Stimulated activated CD8-positive, alpha-beta memory T cell treated with anti-CD3 and anti-CD28 coated beads, Interleukin-15, amount 100 ng/mL, for 4 hours (primary cell): Measurements from ENCODE around the gene ZPBP2.
"Not testable (repeated sequence)": the region's sequence is repeated elsewhere in the genome, so short reads cannot be mapped to it uniquely, and the experiment has no call there.

ENCODE experiments used
- DNase-seq, 2 donors: peaks; one replicate each; pipeline ENCODE4 v3.0.0-alpha.2; 2020; ENCODE audit warnings: low read depth in 2 of 2

Gene ZPBP2

GRCh38 chr17:39855911-39856649 is 11.9 kb upstream of the ZPBP2 start:
- not testable (repeated sequence) for DNase-seq

GRCh38 chr17:39861235-39861634 is 6.8 kb upstream of the ZPBP2 start:
- no peak for DNase-seq

- DNase-seq = no peak
Observed at GRCh38 chr17:39863244-39863917, 4.6 kb upstream of the ZPBP2 start.

GRCh38 chr17:39863918-39864746 is 3.9 kb upstream of the ZPBP2 start, which contains the start of gene IKZF3:
Gene IKZF3, minus strand, starts transcription at chr17:39864312. Its CDS starts 186 bp downstream, at chr17:39864126.
- DNase-seq = peak; percentile 55 to 68

- no peak for DNase-seq
Observed at GRCh38 chr17:39866013-39866730, 1.8 kb upstream of the ZPBP2 start.

GRCh38 chr17:39867084-39867879 is 720 bp upstream of the ZPBP2 start:
- no peak for DNase-seq

- DNase-seq = no peak
Observed at GRCh38 chr17:39868554-39868942, 546 bp downstream of the ZPBP2 start.

- no peak for DNase-seq
Observed at GRCh38 chr17:39870776-39871175, 2.8 kb downstream of the ZPBP2 start.

GRCh38 chr17:39871801-39872200 is 3.8 kb downstream of the ZPBP2 start:
- DNase-seq = no peak

- DNase-seq = no peak
Observed at GRCh38 chr17:39872751-39873150, 4.7 kb downstream of the ZPBP2 start.

- not testable (repeated sequence) for DNase-seq
Observed at GRCh38 chr17:39886102-39886501, 18.1 kb downstream of the ZPBP2 start.

- DNase-seq = no peak
Observed at GRCh38 chr17:39887078-39887477, 19.1 kb downstream of the ZPBP2 start.

- no peak for DNase-seq
Observed at GRCh38 chr17:39889200-39889599, 21.2 kb downstream of the ZPBP2 start.

- DNase-seq = no peak
Observed at GRCh38 chr17:39894681-39895376, 26.8 kb downstream of the ZPBP2 start.

- DNase-seq = no peak
Observed at GRCh38 chr17:39898088-39898487, 30.1 kb downstream of the ZPBP2 start.

GRCh38 chr17:39899215-39899614 is 31.2 kb downstream of the ZPBP2 start:
- no peak for DNase-seq

- not testable (repeated sequence) for DNase-seq
Observed at GRCh38 chr17:39902027-39902426, 34.0 kb downstream of the ZPBP2 start.

- no peak for DNase-seq
Observed at GRCh38 chr17:39903158-39903884, 35.3 kb downstream of the ZPBP2 start.

- no peak for DNase-seq
Observed at GRCh38 chr17:39904990-39905288, 36.9 kb downstream of the ZPBP2 start.
